ENCODE results near the gene LRP3. TPM values are rescaled to one million over a fixed set of nuclear protein-coding genes. Genes with fewer than 3 reads are reported as not detected.

Gene LRP3
- total RNA-seq, 1 donor from 2014 or later = 49.6 TPM

GRCh38 chr19:33197591-33198000, 3.5 kb downstream of the LRP3 start:
- no peak overlapping the region for H3K4me3 Mint-ChIP-seq
- peaks cover 10% of the 10 kb centered on the region for H3K27me3 Mint-ChIP-seq
- H3K9me3 Mint-ChIP-seq = no peaks in the 10 kb centered on the region
- no peaks in the 10 kb centered on the region for H3K4me1 Mint-ChIP-seq (ENCODE audit: unreplicated experiment)
- H3K27ac Mint-ChIP-seq = no peak overlapping the region
- DNase-seq (ENCODE audit: extremely low spot score, unreplicated experiment) = no peak
- TF ChIP-seq CTCF (conservative IDR thresholded peaks at IDR 0.05) = no peak
- no peaks in the 10 kb centered on the region for H3K36me3 Mint-ChIP-seq

GRCh38 chr19:33198169-33198568, 4.0 kb downstream of the LRP3 start:
- no peak for TF ChIP-seq CTCF (conservative IDR thresholded peaks at IDR 0.05)
- H3K27me3 Mint-ChIP-seq = peaks cover 5% of the 10 kb centered on the region
- H3K36me3 Mint-ChIP-seq = peaks cover 5% of the 10 kb centered on the region
- no peaks in the 10 kb centered on the region for H3K4me1 Mint-ChIP-seq (ENCODE audit: unreplicated experiment)
- DNase-seq (ENCODE audit: extremely low spot score, unreplicated experiment) = no peak
- H3K4me3 Mint-ChIP-seq = no peak overlapping the region
- H3K27ac Mint-ChIP-seq = no peak overlapping the region
- H3K9me3 Mint-ChIP-seq = no peaks in the 10 kb centered on the region

- Mint-ChIP-seq H3K4me3 (no peak overlapping the region), H3K27me3 (no peaks in the 10 kb centered on the region), H3K36me3 (peaks cover 5% of the 10 kb centered on the region), H3K27ac (no peak overlapping the region), H3K4me1 (ENCODE audit: unreplicated experiment) (no peaks in the 10 kb centered on the region), H3K9me3 (no peaks in the 10 kb centered on the region)
- DNase-seq (ENCODE audit: extremely low spot score, unreplicated experiment) = no peak
- no peak for TF ChIP-seq CTCF (conservative IDR thresholded peaks at IDR 0.05)
These were observed 5.5 kb downstream of the LRP3 start for GRCh38 chr19:33199441-33200265.

- no peak for TF ChIP-seq CTCF (conservative IDR thresholded peaks at IDR 0.05)
- no peak overlapping the region for H3K4me3 Mint-ChIP-seq
- no peaks in the 10 kb centered on the region for H3K9me3 Mint-ChIP-seq
- no peak overlapping the region for H3K27ac Mint-ChIP-seq
- no peaks in the 10 kb centered on the region for H3K4me1 Mint-ChIP-seq (ENCODE audit: unreplicated experiment)
- H3K27me3 Mint-ChIP-seq = no peaks in the 10 kb centered on the region
- no peak for DNase-seq (ENCODE audit: extremely low spot score, unreplicated experiment)
- peaks cover 5% of the 10 kb centered on the region for H3K36me3 Mint-ChIP-seq
These were observed 7.3 kb downstream of the LRP3 start for GRCh38 chr19:33201473-33201872.

GRCh38 chr19:33201886-33202545, 7.9 kb downstream of the LRP3 start:
- no peak overlapping the region for H3K27ac Mint-ChIP-seq
- H3K4me1 Mint-ChIP-seq (ENCODE audit: unreplicated experiment) = no peaks in the 10 kb centered on the region
- peaks cover 5% of the 10 kb centered on the region for H3K36me3 Mint-ChIP-seq
- no peak overlapping the region for H3K4me3 Mint-ChIP-seq
- H3K27me3 Mint-ChIP-seq = no peaks in the 10 kb centered on the region
- DNase-seq (ENCODE audit: extremely low spot score, unreplicated experiment) = no peak
- TF ChIP-seq CTCF (conservative IDR thresholded peaks at IDR 0.05) = no peak
- no peaks in the 10 kb centered on the region for H3K9me3 Mint-ChIP-seq
